ENCODE measurements around the gene MIAT.
A peak's percentile ranks its signal among the peaks of the same experiment; 100 is the strongest.

Gene MIAT

GRCh38 chr22:26632422-26633155 lies 24.8 kb upstream of the MIAT start:
- no peak for DNase-seq

- DNase-seq = no peak
Observed at GRCh38 chr22:26634189-26634588, 23.2 kb upstream of the MIAT start.

GRCh38 chr22:26635117-26635516 lies 22.3 kb upstream of the MIAT start:
- no peak for DNase-seq

- no peak for DNase-seq
Observed at GRCh38 chr22:26636296-26636695, 21.1 kb upstream of the MIAT start.

- DNase-seq = no peak
Observed at GRCh38 chr22:26642465-26643417, 14.6 kb upstream of the MIAT start.

- no peak for DNase-seq
Observed at GRCh38 chr22:26643418-26644100, 13.8 kb upstream of the MIAT start.

- DNase-seq = peak; percentile 58
Observed at GRCh38 chr22:26646158-26646557, 11.2 kb upstream of the MIAT start.

GRCh38 chr22:26648011-26648497 lies 9.3 kb upstream of the MIAT start:
- peak; percentile 23 for DNase-seq

- no peak for DNase-seq
Observed at GRCh38 chr22:26648528-26649388, 8.6 kb upstream of the MIAT start.

GRCh38 chr22:26650722-26651421 lies 6.5 kb upstream of the MIAT start:
- no peak for DNase-seq

GRCh38 chr22:26651815-26652214 lies 5.6 kb upstream of the MIAT start:
- no peak for DNase-seq

- DNase-seq = no peak
Observed at GRCh38 chr22:26658161-26658560, 773 bp downstream of the MIAT start.

GRCh38 chr22:26658671-26659478 lies 1.5 kb downstream of the MIAT start:
- peak; percentile 94 for DNase-seq

- DNase-seq = no peak
Observed at GRCh38 chr22:26660356-26660755, 3.0 kb downstream of the MIAT start.

GRCh38 chr22:26660961-26661578 lies 3.7 kb downstream of the MIAT start:
- no peak for DNase-seq

- DNase-seq = no peak
Observed at GRCh38 chr22:26662160-26662559, 4.8 kb downstream of the MIAT start.

GRCh38 chr22:26663374-26663923 lies 6.1 kb downstream of the MIAT start:
- no peak for DNase-seq

GRCh38 chr22:26665813-26666231 lies 8.4 kb downstream of the MIAT start:
- DNase-seq = peak; percentile 71

GRCh38 chr22:26667140-26667539 lies 9.8 kb downstream of the MIAT start:
- no peak for DNase-seq
